Immature natural killer cell (primary cell): ENCODE data around the gene DYNC2I2. TPM values are rescaled to one million over a fixed set of nuclear protein-coding genes. Genes with fewer than 3 reads are reported as not detected.
"Not testable (repeated sequence)": the region's sequence is repeated elsewhere in the genome, so short reads cannot be mapped to it uniquely, and the experiment has no call there.

Experiments used
- DNase-seq, 3 donors: peaks; one replicate each; pipeline ENCODE4 v3.0.0; 2022; ENCODE audit warnings: mixed read lengths in 1 of 3
- H3K27ac Mint-ChIP-seq, 6 donors: one replicate each; pipeline ENCODE4 v1.8.0; 2020; ENCODE audit warnings: mixed read lengths in 6 of 6, mild to moderate bottlenecking in 5 of 6, inconsistent platforms in 4 of 6, moderate library complexity in 3 of 6
- H3K27me3 Mint-ChIP-seq, 3 donors: one replicate each; pipeline ENCODE4 v1.8.0; 2020 to 2021; ENCODE audit warnings: low read depth in 3 of 3, mild to moderate bottlenecking in 3 of 3, mixed read lengths in 3 of 3, moderate library complexity in 3 of 3, inconsistent platforms in 1 of 3
- H3K36me3 Mint-ChIP-seq, 3 donors: one replicate each; pipeline ENCODE4 v1.8.0; 2020; ENCODE audit warnings: mixed read lengths in 3 of 3, inconsistent platforms in 2 of 3, mild to moderate bottlenecking in 2 of 3
- H3K4me1 Mint-ChIP-seq, 2 donors: one replicate each; pipeline ENCODE4 v1.8.0; 2020; ENCODE audit warnings: inconsistent platforms in 2 of 2, mild to moderate bottlenecking in 2 of 2, mixed read lengths in 2 of 2, moderate library complexity in 1 of 2
- H3K4me3 Mint-ChIP-seq, 5 donors: one replicate each; pipeline ENCODE4 v1.8.0; 2020; ENCODE audit warnings: mild to moderate bottlenecking in 5 of 5, mixed read lengths in 5 of 5, inconsistent platforms in 3 of 5, moderate library complexity in 3 of 5
- H3K9me3 Mint-ChIP-seq, 6 donors: one replicate each; pipeline ENCODE4 v1.8.0; 2020; ENCODE audit warnings: mild to moderate bottlenecking in 6 of 6, mixed read lengths in 6 of 6, inconsistent platforms in 4 of 6, moderate library complexity in 3 of 6
- polyA plus RNA-seq, 3 donors: library from polyadenylated mRNA; unstranded; fragments of 300-500 nt; fragmentation: Illumina TruSeq; gene quantifications; one replicate each; pipeline ENCODE4 v1.2.3, GENCODE V29; 2021

DYNC2I2 gene
- polyA plus RNA-seq, 3 donors from 2014 or later, result 1.6 to 10.8 (median 4.7) TPM

DNA sequence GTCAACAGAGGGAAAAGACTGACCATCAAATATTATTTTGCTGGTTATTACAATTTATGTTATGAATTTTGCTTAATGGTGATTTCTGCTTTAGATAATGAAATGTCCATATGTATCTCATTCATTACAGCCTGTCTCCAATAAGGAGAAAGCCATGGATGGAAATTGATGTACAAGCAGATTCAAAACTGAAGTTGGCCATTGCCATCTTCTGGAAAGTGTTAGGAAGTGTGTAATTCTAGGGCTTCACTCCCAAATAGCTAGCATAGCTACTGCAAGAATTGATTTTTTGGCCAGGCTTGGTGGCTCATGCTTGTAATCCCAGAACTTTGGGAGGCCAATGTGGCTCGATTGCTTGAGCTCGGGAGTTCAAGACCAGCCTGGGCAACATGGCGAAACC is 45.8 kb downstream of the DYNC2I2 start:
- H3K27ac Mint-ChIP-seq, result no peak overlapping the region
- no peaks in the 10 kb centered on the region for H3K9me3 Mint-ChIP-seq
- peaks cover 13 to 57% (median 31%) of the 10 kb centered on the region in 3 donors for H3K36me3 Mint-ChIP-seq
- H3K27me3 Mint-ChIP-seq, result peaks cover 0 to 2% (median 0%) of the 10 kb centered on the region in 3 donors
- no peak for DNase-seq
- H3K4me3 Mint-ChIP-seq, result no peak overlapping the region
- H3K4me1 Mint-ChIP-seq, result no peaks in the 10 kb centered on the region

DNA sequence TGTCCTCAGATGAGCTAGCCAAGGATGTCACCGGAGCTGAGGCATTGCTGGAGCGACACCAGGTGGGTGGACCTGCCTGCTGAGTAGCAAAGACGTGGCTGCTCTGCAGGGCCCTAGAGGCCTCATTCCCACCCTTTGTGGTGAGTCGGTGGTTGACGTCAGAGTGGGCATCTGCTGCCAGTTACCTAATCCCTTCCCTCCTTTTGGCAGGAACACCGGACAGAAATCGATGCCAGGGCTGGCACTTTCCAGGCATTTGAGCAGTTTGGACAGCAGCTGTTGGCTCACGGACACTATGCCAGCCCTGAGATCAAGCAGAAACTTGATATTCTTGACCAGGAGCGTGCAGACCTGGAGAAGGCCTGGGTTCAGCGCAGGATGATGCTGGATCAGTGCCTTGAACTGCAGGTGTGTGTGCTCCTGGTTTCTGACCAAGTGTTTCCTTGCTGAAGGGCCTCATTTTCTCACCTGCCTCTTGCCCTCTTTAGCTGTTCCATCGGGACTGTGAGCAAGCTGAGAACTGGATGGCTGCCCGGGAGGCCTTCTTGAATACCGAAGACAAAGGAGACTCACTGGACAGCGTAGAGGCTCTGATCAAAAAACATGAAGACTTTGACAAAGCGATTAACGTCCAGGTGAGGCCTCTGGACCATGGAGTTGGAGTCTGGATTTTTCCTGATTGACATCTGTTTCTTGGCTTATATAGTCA is 48.9 kb downstream of the DYNC2I2 start:
- Mint-ChIP-seq H3K36me3 (peaks cover 13 to 52% (median 41%) of the 10 kb centered on the region in 3 donors), H3K9me3 (no peaks in the 10 kb centered on the region), H3K27me3 (peaks cover 0 to 2% (median 0%) of the 10 kb centered on the region in 3 donors), H3K4me1 (no peaks in the 10 kb centered on the region), H3K27ac (no peak overlapping the region), H3K4me3 (no peak overlapping the region)
- no peak for DNase-seq

DNA sequence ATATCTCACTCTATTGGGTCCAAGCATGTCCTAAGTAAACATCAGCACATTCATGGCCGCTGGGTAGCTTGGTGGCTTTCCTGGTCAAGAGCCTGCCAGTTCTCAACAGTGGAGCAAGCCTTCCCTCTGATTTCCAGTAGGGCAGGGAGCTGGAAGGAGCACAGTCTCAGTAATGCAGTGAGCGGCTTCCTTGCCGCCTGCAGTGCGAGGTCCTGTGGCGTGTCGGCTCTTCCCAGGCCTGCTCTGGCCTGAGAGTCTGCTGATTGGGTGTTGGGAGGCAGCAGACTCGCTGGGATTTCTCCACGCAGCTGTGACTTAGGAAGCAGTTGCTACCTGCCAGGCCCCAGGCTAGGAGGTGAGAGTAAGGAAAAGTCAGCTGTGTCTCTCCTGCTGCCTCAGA is 53.0 kb downstream of the DYNC2I2 start:
- Mint-ChIP-seq H3K27me3 (no peaks in the 10 kb centered on the region), H3K4me1 (no peaks in the 10 kb centered on the region), H3K36me3 (peaks cover 15 to 49% (median 34%) of the 10 kb centered on the region in 3 donors), H3K4me3 (no peak overlapping the region), H3K27ac (no peak overlapping the region), H3K9me3 (no peaks in the 10 kb centered on the region)
- DNase-seq, result no peak

DNA sequence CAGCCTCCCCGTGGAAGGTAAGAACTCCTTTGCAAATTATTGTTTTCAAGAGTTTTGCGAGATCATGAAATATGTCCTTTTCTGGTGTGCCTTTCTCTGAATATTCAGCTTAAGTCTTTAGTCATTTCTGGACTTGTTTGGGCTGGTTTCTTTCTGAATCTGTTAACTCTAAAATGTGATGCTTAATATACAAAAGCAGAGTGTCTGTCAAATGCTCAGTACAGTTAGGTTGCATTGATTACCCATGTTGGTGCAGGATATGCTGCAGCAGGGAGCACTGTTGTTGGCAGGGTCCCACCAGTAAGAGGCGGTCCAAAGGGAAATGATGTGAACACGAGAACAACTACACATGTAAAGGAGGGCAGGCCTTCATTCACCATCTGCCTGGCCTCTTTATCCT is 56.5 kb downstream of the DYNC2I2 start:
- no peaks in the 10 kb centered on the region for H3K9me3 Mint-ChIP-seq
- H3K27ac Mint-ChIP-seq, result peak overlapping the region in 1 of 6 donors; percentile 20
- H3K4me1 Mint-ChIP-seq, result no peaks in the 10 kb centered on the region
- H3K36me3 Mint-ChIP-seq, result peaks cover 15 to 43% (median 29%) of the 10 kb centered on the region in 3 donors
- DNase-seq, result no peak
- no peaks in the 10 kb centered on the region for H3K27me3 Mint-ChIP-seq
- no peak overlapping the region for H3K4me3 Mint-ChIP-seq

DNA sequence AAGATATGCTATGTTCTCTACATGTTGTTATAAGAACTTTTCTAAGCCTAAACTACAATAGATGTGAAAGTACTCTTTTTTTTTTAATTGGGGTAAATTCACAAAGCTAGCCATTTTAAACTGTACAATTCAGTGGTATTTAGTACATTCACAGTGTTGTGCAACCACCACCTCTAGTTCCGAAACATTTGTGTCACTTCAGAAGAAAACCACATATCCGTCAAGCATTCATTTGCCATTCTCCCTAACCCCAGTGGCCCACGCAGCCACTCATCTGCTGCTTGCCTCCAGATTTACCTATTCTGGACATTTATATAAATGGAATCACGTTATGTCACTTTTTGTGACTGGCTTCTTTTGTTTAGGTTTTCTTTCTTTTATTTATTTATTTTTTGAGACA is 61.2 kb downstream of the DYNC2I2 start:
- Mint-ChIP-seq H3K27ac (no peak overlapping the region), H3K9me3 (no peaks in the 10 kb centered on the region), H3K4me3 (no peak overlapping the region), H3K27me3 (no peaks in the 10 kb centered on the region), H3K36me3 (peaks cover 26 to 45% (median 29%) of the 10 kb centered on the region in 3 donors), H3K4me1 (no peaks in the 10 kb centered on the region)
- no peak for DNase-seq

DNA sequence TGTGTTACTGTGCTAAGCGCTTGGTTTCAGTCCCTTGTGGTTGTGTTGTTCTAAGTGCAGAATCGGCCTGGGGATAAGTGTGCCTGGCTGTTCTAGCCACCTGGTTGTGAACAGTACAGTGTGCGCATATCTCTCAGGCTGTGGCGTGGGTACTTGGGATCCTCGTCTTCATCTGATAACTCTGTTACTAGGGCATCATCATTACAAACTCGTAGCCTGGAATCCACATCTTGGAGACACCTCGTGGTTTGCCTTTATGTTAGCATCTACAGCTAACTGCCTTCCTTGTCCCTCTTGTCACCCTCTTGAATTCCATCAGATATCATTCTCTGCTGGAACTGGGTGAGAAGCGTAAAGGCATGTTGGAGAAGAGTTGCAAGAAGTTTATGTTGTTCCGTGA is 62.8 kb downstream of the DYNC2I2 start:
- H3K27me3 Mint-ChIP-seq, result no peaks in the 10 kb centered on the region
- no peaks in the 10 kb centered on the region for H3K4me1 Mint-ChIP-seq
- H3K9me3 Mint-ChIP-seq, result no peaks in the 10 kb centered on the region
- no peak overlapping the region for H3K4me3 Mint-ChIP-seq
- no peak for DNase-seq
- peak overlapping the region in 2 of 6 donors; percentile 13 to 41 for H3K27ac Mint-ChIP-seq
- H3K36me3 Mint-ChIP-seq, result peaks cover 21 to 37% (median 25%) of the 10 kb centered on the region in 3 donors

DNA sequence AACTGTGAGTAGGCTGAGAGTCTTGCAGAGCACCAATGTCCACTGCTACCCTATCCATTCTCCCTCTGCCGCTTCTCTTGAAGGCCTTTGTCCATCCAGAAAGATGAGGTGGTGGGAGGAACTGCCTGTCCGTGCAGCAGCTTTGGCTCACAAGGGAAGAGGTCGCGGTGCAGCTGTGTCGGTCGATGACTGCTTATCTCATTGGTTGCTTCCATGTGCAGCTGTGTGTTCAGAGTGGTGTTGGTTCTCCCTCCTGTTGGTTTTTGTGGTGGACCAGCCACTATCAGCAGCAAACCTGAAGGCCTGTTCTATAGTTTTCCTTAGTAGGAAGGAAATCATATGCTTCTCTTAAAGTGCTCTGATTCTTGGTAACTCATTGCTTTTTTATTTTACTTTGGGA is 63.6 kb downstream of the DYNC2I2 start:
- peak overlapping the region in 1 of 6 donors; percentile 71 for H3K27ac Mint-ChIP-seq
- H3K36me3 Mint-ChIP-seq, result peaks cover 22 to 36% (median 22%) of the 10 kb centered on the region in 3 donors
- H3K4me3 Mint-ChIP-seq, result no peak overlapping the region
- no peaks in the 10 kb centered on the region for H3K4me1 Mint-ChIP-seq
- H3K9me3 Mint-ChIP-seq, result no peaks in the 10 kb centered on the region
- no peak for DNase-seq
- H3K27me3 Mint-ChIP-seq, result no peaks in the 10 kb centered on the region

DNA sequence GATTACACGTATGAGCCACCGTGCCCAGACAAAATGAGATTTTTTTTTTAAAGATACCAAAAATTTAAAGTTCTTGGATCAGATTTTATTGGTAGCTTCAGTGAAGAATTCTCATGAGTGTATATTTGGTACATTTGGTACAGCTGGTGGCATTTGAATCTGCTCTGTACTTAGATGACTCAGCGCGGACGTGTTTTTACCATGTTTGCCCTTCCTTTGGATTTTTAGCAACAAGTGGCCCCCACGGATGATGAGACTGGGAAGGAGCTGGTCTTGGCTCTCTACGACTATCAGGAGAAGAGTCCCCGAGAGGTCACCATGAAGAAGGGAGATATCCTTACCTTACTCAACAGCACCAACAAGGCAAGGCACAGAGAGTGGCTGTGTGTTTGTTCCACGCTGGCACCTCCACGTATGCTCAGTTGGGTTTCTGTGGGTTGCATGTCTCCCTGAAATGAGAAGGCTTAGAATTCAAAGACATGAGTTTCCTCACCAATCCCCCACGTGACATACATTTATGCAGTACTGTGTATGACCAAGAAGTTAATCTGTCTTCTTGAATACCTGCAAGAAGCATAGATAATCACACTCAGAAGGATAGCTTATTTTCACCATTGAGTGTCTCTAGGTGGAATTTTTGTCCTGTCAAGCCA is 67.9 kb downstream of the DYNC2I2 start:
- Mint-ChIP-seq H3K36me3 (peaks cover 25 to 60% (median 39%) of the 10 kb centered on the region in 3 donors), H3K9me3 (no peaks in the 10 kb centered on the region), H3K4me3 (no peak overlapping the region), H3K27ac (no peak overlapping the region), H3K4me1 (no peaks in the 10 kb centered on the region), H3K27me3 (no peaks in the 10 kb centered on the region)
- no peak for DNase-seq

DNA sequence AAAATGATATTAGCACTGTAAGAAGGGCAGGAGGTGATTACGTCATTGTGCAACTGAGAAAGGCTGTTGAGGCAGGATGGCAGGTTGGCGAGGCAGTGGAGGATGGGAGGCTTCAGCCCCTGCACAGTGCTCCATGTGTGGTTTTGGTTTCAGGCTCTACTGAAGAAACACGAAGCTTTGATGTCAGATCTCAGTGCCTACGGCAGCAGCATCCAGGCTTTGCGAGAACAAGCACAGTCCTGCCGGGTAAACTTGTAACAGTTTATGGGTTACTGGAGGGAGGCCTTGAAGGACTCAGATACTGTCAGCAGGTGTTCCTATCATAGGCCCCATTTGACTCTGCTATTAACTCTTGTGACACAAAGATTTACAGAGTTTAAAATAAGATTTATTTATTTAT is 69.2 kb downstream of the DYNC2I2 start:
- H3K4me3 Mint-ChIP-seq, result no peak overlapping the region
- peak overlapping the region in 4 of 6 donors; percentile 14 to 62 (median 45) for H3K27ac Mint-ChIP-seq
- DNase-seq, result no peak
- peaks cover 31 to 63% (median 47%) of the 10 kb centered on the region in 3 donors for H3K36me3 Mint-ChIP-seq
- H3K4me1 Mint-ChIP-seq, result no peaks in the 10 kb centered on the region
- H3K27me3 Mint-ChIP-seq, result no peaks in the 10 kb centered on the region
- H3K9me3 Mint-ChIP-seq, result no peaks in the 10 kb centered on the region

DNA sequence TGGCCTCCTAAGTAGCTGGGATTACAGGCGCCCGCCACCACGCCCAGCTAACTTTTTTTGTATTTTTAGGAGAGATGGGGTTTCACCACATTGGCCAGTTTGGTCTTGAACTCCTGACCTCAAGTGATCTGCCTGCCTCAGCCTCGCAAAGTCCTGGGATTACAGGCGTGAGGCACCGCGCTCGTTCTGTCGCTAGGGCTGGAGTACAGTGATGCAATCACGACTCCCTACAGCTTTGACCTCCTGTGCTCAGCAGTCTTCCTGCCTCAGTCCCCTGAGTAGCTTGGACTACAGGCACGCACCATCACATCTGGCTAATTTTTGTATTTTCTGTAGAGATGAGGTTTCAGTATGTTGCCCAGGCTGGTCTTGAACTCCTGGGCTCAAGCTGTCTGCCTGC is 69.7 kb downstream of the DYNC2I2 start:
- H3K27ac Mint-ChIP-seq, result peak overlapping the region in 3 of 6 donors; percentile 37 to 62 (median 53)
- not testable (repeated sequence) for H3K9me3 Mint-ChIP-seq, H3K27me3 Mint-ChIP-seq, DNase-seq, H3K4me3 Mint-ChIP-seq, H3K4me1 Mint-ChIP-seq
- peaks cover 29 to 66% (median 51%) of the 10 kb centered on the region in 3 donors for H3K36me3 Mint-ChIP-seq

DNA sequence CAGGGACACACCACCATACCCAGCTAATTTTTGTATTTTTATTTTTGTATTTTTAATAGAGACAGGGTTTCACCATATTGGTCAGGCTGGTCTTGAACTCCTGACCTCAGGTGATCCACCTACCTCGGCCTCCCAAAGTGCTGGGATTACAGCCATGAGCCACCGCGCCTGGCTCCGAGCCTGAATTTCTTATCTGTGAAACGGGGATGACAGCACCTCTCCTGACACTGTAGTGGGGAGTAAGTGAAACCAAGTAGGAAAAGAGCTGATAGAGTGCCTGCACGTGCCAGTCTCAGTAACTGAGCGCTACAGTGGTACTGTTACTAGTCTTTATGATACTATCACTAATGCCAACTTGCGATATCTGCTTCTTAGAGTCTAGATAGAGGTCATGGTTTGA is 71.5 kb downstream of the DYNC2I2 start:
- peak overlapping the region in 1 of 6 donors; percentile 13 for H3K27ac Mint-ChIP-seq
- DNase-seq, H3K27me3 Mint-ChIP-seq, H3K4me1 Mint-ChIP-seq, H3K9me3 Mint-ChIP-seq, H3K4me3 Mint-ChIP-seq: not testable (repeated sequence)
- H3K36me3 Mint-ChIP-seq, result peaks cover 22 to 70% (median 43%) of the 10 kb centered on the region in 3 donors

Other genes starting within 250 kb of the DYNC2I2 start
- gene CERCAM, start 236.0 kb downstream of the DYNC2I2 start, polyA plus RNA-seq, result 10 to 100 TPM in 2 of 3 donors, 1 to 10 TPM in 1; 9.1 to 20.7 (median 10.2) TPM
- gene ODF2, start 200.8 kb downstream of the DYNC2I2 start, polyA plus RNA-seq, result 10 to 100 TPM in 2 of 3 donors, 1 to 10 TPM in 1; 5.6 to 37.2 (median 12.9) TPM
- gene GLE1, start 152.1 kb downstream of the DYNC2I2 start, polyA plus RNA-seq, result 10 to 100 TPM; 17.4 to 49.3 (median 22.8) TPM
- 100 to 1,000 TPM in 1 of 3 donors, 10 to 100 TPM in 1, 1 to 10 TPM in 1; 4.8 to 112 (median 25.5) TPM for gene SPTAN1, start 104.3 kb downstream of the DYNC2I2 start, polyA plus RNA-seq
- 100 to 1,000 TPM; 151 to 233 (median 232) TPM for gene SET, start 32.4 kb upstream of the DYNC2I2 start, polyA plus RNA-seq
- gene PKN3, start 45.7 kb upstream of the DYNC2I2 start, polyA plus RNA-seq, result 1 to 10 TPM; 2.1 to 3.9 (median 2.9) TPM
- 10 to 100 TPM; 63.7 to 76.6 (median 66.6) TPM for gene ZDHHC12, start 67.3 kb upstream of the DYNC2I2 start, polyA plus RNA-seq
- gene ZER1, start 115.1 kb upstream of the DYNC2I2 start, polyA plus RNA-seq, result 10 to 100 TPM; 28.5 to 51.5 (median 43.0) TPM
- gene TBC1D13, start 130.4 kb upstream of the DYNC2I2 start, polyA plus RNA-seq, result 10 to 100 TPM; 16.4 to 30.7 (median 19.4) TPM
- 10 to 100 TPM; 18.4 to 34.0 (median 24.7) TPM for gene ENDOG, start 161.7 kb upstream of the DYNC2I2 start, polyA plus RNA-seq
- 10 to 100 TPM; 54.2 to 82.1 (median 64.7) TPM for gene SPOUT1, start 172.9 kb upstream of the DYNC2I2 start, polyA plus RNA-seq
- 10 to 100 TPM in 1 of 3 donors, 1 to 10 TPM in 2; 9.6 to 10.1 (median 10.0) TPM for gene KYAT1, start 225.1 kb upstream of the DYNC2I2 start, polyA plus RNA-seq
- gene LRRC8A, start 225.3 kb upstream of the DYNC2I2 start, polyA plus RNA-seq, result 10 to 100 TPM; 29.3 to 98.2 (median 34.6) TPM